Muscle of leg (tissue), 11 donors: ENCODE measurements around the gene PTPRN2. TPM values are rescaled to one million over a fixed set of nuclear protein-coding genes. Genes with fewer than 3 reads are reported as not detected.

ENCODE experiments used
- DNase-seq: peaks from one replicate; pipeline ENCODE4 v3.0.0; 2013
- H3K27ac ChIP-seq: one replicate; pipeline ENCODE4 v1.5.1; 2013; ENCODE audit warnings: mild to moderate bottlenecking, low read length, control low read depth
- H3K27me3 ChIP-seq: one replicate; pipeline ENCODE4 v1.6.1; 2013; ENCODE audit warnings: low read length; ENCODE audit not compliant: control insufficient read depth, insufficient read depth
- H3K36me3 ChIP-seq: one replicate; pipeline ENCODE4 v1.6.1; 2013; ENCODE audit warnings: low read length; ENCODE audit not compliant: control insufficient read depth, insufficient read depth
- H3K4me1 ChIP-seq: one replicate; pipeline ENCODE4 v1.6.1; 2013; ENCODE audit warnings: low read length; ENCODE audit not compliant: control insufficient read depth, insufficient read depth
- H3K4me3 ChIP-seq: one replicate; pipeline ENCODE4 v1.5.1; 2013; ENCODE audit warnings: low read length, control low read depth
- H3K9me3 ChIP-seq: replicated peaks from 2 replicates; pipeline ENCODE4 v1.6.1; 2013; ENCODE audit warnings: low read depth, low read length; ENCODE audit not compliant: control insufficient read depth
- WGBS: methylation state at CpG from one replicate; pipeline ENCODE4 v1.1.5; 2013; ENCODE audit warnings: missing lambda C conversion rate; ENCODE audit not compliant: insufficient coverage; 5-methylcytosine and 5-hydroxymethylcytosine counted together
- polyA plus RNA-seq, 8 donors: library from polyadenylated mRNA; unstranded; fragments of 120-200 nt; gene quantifications; one replicate each; pipeline versions ENCODE4 v1.2.1 to v1.2.3, GENCODE V29; 2013; ENCODE audit warnings: inconsistent platforms in 1 of 8, low replicate concordance in 1 of 8; ENCODE audit not compliant: insufficient read length in 8 of 8, insufficient read depth in 1 of 8
- total RNA-seq: library from RNA; stranded (reverse); fragments of 120-200 nt; gene quantifications from one replicate; pipeline ENCODE4 v1.2.4, GENCODE V29; 2013

PTPRN2 gene
- total and polyA plus RNA-seq, 9 donors = 1.4 to 2.9 (median 2.3) TPM

GRCh38 chr7:158020706-158021095, 566.9 kb downstream of the PTPRN2 start:
- H3K4me1 ChIP-seq = peaks cover 44% of the 10 kb centered on the region
- H3K36me3 ChIP-seq = no peaks in the 10 kb centered on the region
- 92% methylated on average over 6 of the region's 8 CpGs for WGBS
- H3K4me3 ChIP-seq = no peak overlapping the region
- H3K27ac ChIP-seq = no peak overlapping the region
- no peaks in the 10 kb centered on the region for H3K9me3 ChIP-seq
- DNase-seq = no peak
- H3K27me3 ChIP-seq = no peaks in the 10 kb centered on the region

- Histone ChIP-seq H3K27ac (no peak overlapping the region), H3K9me3 (no peaks in the 10 kb centered on the region), H3K27me3 (no peaks in the 10 kb centered on the region), H3K36me3 (no peaks in the 10 kb centered on the region), H3K4me3 (no peak overlapping the region), H3K4me1 (peaks cover 43% of the 10 kb centered on the region)
- DNase-seq = no peak
- WGBS = 91% methylated on average over 26 of the region's 27 CpGs
These were observed 567.6 kb downstream of the PTPRN2 start for GRCh38 chr7:158019726-158020705.

GRCh38 chr7:158018971-158019645, 568.5 kb downstream of the PTPRN2 start:
- Histone ChIP-seq H3K27me3 (no peaks in the 10 kb centered on the region), H3K27ac (no peak overlapping the region), H3K36me3 (no peaks in the 10 kb centered on the region), H3K9me3 (no peaks in the 10 kb centered on the region), H3K4me3 (no peak overlapping the region), H3K4me1 (peaks cover 34% of the 10 kb centered on the region)
- WGBS = 87% methylated on average over 3 of the region's 20 CpGs
- peak; percentile 37 for DNase-seq

- peaks cover 32% of the 10 kb centered on the region for H3K4me1 ChIP-seq
- H3K27ac ChIP-seq = no peak overlapping the region
- no peaks in the 10 kb centered on the region for H3K36me3 ChIP-seq
- H3K27me3 ChIP-seq = no peaks in the 10 kb centered on the region
- H3K9me3 ChIP-seq = no peaks in the 10 kb centered on the region
- peak; percentile 38 for DNase-seq
- H3K4me3 ChIP-seq = no peak overlapping the region
- WGBS = 52% methylated on average over 17 of the region's 19 CpGs
These were observed 569.4 kb downstream of the PTPRN2 start for GRCh38 chr7:158018098-158018762.

GRCh38 chr7:158017111-158018097, 570.2 kb downstream of the PTPRN2 start:
- Histone ChIP-seq H3K27me3 (no peaks in the 10 kb centered on the region), H3K36me3 (no peaks in the 10 kb centered on the region), H3K9me3 (no peaks in the 10 kb centered on the region), H3K27ac (no peak overlapping the region), H3K4me3 (no peak overlapping the region), H3K4me1 (peaks cover 32% of the 10 kb centered on the region)
- DNase-seq = peak; percentile 45
- 50% methylated on average over 13 of the region's 16 CpGs for WGBS

GRCh38 chr7:158016180-158017097, 571.2 kb downstream of the PTPRN2 start:
- Histone ChIP-seq H3K9me3 (no peaks in the 10 kb centered on the region), H3K4me3 (peak overlapping the region; percentile 9), H3K27me3 (no peaks in the 10 kb centered on the region), H3K36me3 (no peaks in the 10 kb centered on the region), H3K27ac (peak overlapping the region; percentile 32), H3K4me1 (peaks cover 32% of the 10 kb centered on the region)
- WGBS = 19% methylated on average over 16 of the region's 31 CpGs
- DNase-seq = peak; percentile 80

- DNase-seq = peak; percentile 60
- peak overlapping the region; percentile 32 for H3K27ac ChIP-seq
- WGBS = 27% methylated on average over 13 of the region's 21 CpGs
These were observed 572.0 kb downstream of the PTPRN2 start for GRCh38 chr7:158015403-158016179.

GRCh38 chr7:158014976-158015375, 572.6 kb downstream of the PTPRN2 start:
- Histone ChIP-seq H3K4me3 (no peak overlapping the region), H3K27ac (no peak overlapping the region), H3K27me3 (peaks cover 1% of the 10 kb centered on the region), H3K9me3 (no peaks in the 10 kb centered on the region), H3K36me3 (no peaks in the 10 kb centered on the region), H3K4me1 (peaks cover 32% of the 10 kb centered on the region)
- WGBS = no CpG with 5 or more reads among the region's 3 CpGs
- DNase-seq = no peak

More at GRCh38 chr7:158015403-158016179, 572.0 kb downstream of the PTPRN2 start:
- no peaks in the 10 kb centered on the region for H3K36me3 ChIP-seq
- no peaks in the 10 kb centered on the region for H3K9me3 ChIP-seq
- peaks cover 32% of the 10 kb centered on the region for H3K4me1 ChIP-seq
- no peaks in the 10 kb centered on the region for H3K27me3 ChIP-seq
- peak overlapping the region; percentile 9 for H3K4me3 ChIP-seq
